ENCODE data around the gene AMFR.

The AMFR gene

DNA sequence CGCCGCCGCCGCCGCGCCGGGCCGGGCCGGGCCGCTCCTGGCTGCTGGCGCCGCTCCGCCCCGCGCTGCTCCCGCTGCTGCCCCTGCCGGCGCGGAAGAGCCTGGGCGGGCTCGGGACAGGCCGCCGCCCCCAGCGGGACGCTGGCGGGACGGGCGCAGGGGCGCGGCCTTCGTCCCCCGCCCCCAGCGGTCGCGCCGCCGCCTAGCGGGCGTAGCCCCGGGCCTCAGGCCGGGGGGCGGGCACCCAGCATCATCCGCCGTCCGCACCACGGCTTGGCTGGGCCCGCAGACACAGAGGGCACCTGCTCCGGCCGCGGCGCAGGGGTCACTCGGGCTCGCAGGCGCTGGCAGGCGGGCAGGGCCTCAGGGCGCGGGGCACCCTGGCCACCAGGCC is at the start of gene AMFR:
Gene AMFR, minus strand, starts transcription at position 107 of the 394 bp plus-strand sequence. CDS start 218 bp downstream, outside the sequence.
- peak; percentile 86 for DNase-seq (ENCODE audit: low spot score)

DNA sequence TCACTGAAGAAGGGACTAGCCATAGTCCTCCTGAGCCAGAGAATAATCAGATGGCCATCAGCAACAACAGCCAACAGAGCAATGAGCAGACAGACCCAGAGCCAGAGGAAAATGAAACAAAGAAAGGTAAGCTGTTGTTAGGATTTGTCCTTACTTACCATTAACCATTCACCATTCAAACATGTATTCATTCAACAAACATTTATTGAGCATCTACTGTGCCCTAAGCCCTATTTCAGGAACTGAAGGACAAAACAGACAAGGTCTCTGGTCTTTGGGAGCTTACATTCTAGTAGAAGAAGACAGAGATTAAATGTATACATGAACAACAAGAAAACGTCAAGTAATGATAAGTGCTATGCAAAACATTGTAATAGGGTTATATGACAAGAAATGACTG is 45.3 kb upstream of the AMFR start:
- no peak for DNase-seq (ENCODE audit: low spot score)

DNA sequence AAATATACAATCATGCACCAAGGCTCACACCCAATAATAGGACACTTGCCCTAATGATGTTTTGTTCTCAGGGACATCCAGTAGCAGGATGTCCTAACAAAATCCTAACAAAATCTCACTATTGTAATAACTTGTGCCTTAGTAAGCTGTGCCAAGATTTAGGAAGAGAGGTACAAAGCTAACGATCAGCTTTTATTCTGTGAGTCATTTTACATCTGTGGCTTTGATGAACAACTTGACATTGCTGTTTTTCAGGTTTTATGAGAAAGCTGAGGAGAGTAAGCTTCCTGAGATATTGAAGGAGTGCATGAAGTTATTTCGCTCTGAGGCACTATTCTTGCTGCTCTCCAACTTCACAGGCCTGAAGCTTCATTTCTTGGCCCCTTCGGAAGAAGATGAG is 44.9 kb upstream of the AMFR start:
- DNase-seq (ENCODE audit: low spot score) = no peak

DNA sequence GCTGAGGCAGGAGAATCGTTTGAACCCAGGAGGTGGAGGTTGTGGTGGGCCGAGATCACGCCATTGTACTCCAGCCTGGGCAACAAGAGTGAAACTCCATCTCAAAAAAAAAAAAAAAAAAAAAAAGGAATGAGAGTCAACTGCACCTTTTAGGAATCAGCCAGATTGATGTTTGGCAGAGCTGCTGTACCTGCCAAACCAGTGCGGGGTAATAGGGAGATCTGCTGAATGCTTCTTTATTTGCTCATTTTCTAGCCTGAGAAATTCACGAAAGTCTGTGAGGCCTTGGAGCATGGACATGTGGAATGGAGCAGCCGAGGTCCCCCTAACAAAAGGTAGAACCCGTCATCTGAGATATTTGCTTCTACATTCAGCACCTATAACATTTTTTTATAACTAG is 44.4 kb upstream of the AMFR start:
- no peak for DNase-seq (ENCODE audit: low spot score)

DNA sequence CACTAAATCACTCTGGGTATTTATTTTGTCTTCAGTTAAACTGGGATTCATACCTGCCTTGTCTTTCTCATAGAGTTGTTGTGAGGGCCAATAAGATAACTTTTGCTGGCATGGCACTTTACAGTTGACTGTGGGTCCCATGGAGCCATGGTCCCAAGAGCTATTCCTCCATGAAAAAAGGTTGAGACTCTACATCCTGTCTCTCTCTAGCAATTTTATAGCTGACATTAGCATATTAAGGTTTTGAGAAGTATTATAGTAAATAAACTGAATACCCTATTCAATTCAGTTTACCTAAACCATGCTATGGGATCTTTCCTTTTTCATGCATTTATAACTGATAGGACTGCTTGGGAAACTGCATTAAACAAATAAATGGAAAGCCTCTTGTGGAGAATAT is 43.5 kb upstream of the AMFR start:
- no peak for DNase-seq (ENCODE audit: low spot score)

DNA sequence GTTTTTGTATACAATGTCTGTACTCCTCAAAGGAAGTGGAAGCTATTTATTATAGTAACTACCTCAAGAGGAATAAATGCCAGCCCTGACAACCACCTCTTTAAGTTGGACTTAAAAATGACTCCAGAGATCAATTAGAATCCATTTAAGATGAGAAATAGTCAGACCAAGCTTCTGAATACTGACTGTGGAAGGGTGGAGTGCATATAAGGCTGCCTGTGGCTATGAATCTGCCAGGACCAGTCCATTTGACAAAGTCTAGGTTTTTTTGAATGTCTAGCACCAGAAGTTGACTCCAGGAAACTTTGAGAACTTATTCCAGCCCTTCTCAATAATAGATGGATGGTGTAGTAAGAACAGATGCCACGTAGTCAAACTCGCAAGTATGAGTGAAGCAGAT is 41.0 kb upstream of the AMFR start:
- DNase-seq (ENCODE audit: low spot score) = no peak

DNA sequence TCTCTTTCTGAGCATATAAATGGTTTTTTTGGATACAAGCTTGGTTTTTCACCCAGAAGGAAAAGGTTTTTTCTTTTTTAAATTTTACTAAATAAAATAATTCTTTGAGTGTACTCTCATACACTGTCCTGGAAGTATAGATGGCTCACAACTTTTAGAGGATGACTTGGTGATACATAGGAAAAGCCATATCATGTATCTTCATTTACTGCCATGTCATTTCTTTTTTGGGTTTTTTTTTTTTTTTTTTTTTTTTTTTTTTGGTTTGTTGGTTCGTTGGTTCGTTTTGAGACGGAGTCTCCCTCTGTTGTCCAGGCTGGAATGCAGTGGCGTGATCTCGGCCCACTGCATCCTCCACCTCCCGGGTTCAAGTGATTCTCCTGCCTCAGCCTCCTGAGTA is 37.8 kb upstream of the AMFR start:
- no peak for DNase-seq (ENCODE audit: low spot score)

DNA sequence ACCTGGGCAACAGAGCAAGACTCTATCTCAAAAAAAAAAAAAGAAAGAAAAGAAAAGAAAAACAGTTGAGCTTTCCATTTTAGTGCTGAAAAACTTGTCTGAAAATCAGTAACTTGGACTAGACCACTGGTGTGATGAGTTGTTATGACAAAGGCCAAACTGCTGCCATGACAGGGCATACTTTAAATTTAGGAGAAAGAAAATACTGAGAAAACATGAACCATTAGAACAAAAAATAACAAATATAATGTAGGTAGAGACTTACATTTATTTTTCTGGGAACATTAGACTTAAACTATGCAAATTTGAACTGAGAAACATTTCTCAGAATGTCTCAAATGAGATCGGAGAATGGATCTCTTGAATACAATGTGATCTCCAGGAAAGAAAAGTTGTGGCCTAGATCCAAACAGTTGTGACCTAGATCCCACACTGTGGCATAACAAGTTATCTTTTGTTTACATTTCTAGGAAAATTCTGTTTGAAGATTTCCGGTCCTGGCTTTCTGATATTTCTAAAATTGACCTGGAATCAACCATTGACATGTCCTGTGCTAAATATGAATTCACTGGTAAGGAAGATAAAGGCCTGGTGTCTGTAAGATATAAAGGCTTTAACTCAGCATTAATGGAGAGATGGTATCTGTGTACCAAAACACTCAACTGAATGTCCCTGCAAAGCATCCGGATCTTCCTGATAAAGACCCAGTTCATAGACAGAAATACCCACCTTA is 36.9 kb upstream of the AMFR start:
- no peak for DNase-seq (ENCODE audit: low spot score)

DNA sequence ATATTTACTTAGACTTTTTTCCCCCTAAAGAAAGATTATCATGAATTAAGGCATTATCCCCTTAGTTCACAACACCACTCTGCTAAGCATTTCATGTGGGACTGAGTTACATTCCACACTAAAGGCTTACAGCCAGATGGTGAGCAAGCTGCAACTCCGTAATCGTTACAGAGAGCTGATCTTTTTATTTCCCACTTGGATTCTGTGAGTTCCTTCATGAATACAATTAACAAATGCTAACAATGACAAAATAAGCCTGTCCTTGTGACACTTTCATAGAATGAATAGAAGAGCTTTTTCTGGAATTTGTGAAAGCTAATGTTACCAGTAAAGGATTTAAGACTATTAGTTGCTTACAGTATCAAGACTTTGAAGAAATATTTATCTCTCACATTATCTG is 34.8 kb upstream of the AMFR start:
- no peak for DNase-seq (ENCODE audit: low spot score)

DNA sequence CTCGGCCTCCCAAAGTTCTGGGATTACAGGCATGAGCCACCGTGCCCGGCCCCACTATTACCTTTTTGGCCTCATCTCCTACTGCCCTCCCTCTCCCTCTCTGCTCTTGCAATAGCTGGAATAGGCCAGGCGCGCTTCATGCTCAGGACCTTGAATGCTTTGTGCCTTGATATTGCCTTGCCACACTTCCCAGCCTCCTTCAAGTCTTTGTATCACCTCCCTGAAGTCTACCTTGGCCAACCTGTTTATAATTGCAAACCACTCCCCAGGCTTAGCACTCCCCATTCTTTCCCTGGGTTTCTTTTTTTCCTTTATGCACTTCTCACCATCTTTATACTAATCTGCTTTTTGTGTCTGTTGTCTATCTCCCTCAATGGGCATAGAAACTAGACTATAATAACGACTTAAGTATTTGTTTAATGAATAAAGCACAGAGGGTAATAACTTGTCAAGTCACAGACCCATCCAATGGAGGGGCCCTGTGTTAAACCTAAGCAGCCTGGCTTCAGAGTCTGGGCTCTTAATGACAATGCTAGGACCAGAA is 32.7 kb upstream of the AMFR start:
- DNase-seq (ENCODE audit: low spot score) = no peak

DNA sequence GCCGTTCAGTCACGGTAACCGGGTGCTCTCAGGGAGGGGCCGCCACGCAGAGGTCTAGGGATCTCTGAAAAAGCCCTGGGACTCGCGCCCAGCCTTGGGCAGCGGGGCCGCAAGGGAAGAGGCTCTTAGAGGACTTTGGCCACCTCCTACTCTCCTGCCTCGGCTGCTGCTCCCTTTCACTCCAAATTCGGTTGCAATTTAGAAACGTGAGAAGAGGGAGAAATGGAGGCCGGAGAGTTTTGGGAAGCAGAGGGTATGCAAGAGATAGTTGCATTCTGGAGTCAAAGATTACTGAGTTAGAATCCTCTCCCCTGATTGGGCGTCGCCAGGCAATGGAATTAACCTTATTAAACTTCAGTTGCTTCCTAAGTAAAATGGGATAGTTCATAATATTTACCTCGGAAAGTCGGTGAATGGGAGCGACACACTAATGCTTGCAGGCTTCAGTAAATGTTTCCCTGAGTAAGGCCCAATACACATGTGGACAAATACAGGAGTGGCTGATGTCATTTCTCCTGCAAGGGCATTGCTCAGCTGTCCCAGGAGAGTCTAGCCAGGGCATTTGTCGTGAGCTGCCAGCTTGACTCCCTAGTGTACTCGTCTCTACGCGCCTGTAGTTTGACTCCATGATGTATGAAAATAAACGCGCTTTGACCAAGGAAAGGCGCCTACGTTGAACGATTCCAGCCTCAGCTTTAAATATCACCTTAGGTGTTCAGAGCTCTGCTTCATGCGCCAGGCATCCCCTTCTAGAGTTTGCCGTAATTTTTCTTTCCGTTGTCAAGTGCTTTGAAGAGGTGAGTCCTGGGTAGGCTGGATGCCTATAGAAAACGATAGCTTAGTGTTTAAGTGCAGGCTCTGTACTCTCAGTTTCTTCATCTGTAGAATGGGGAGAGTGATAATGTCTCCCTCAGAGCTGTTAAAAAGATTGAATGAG is 26.7 kb upstream of the AMFR start:
- DNase-seq (ENCODE audit: low spot score) = peak; percentile 45

DNA sequence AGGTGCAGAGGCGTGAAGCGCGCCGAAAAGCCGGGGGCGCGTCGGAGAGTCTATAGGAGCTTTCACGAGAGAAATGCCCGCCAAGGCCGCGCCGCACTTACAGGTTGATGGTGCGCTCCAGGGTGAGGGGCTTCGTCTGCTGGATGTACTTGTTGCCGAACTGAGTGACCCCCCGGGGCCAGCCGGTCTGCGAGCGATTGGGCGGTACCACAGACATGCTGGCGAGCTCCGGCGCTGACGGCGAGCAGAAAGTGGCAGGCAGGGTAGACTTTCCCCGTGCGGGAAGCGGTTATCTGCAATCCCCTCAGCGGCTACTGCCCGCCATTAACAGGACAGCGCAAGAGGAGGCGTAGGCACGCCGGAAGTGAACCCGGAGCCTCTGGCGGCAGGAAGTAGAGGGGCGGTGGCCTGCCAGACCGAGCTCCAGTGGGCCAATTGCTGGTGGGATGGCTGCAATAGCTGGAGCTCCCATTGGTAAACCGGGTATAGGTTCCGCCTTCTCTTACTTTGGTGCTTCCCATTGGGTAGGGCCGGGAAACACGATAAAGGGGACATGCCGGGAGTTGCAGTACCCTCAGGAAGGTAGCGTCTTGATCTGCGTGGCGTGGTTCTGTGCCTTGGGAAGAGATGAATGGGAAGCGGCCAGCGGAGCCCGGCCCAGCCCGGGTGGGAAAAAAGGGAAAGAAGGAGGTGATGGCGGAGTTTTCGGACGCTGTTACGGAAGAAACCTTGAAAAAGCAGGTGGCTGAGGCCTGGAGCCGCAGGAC is 25.8 kb upstream of the AMFR start, which contains the start of the genes NUDT21 and OGFOD1:
Gene NUDT21, minus strand, starts transcription at position 347 of the 767 bp plus-strand sequence. Its CDS starts 130 bp downstream, at position 217.
Gene OGFOD1, plus strand, starts transcription at position 569 of the 767 bp plus-strand sequence. Its CDS starts 59 bp downstream, at position 628.
- DNase-seq (ENCODE audit: low spot score) = peak; percentile 99

DNA sequence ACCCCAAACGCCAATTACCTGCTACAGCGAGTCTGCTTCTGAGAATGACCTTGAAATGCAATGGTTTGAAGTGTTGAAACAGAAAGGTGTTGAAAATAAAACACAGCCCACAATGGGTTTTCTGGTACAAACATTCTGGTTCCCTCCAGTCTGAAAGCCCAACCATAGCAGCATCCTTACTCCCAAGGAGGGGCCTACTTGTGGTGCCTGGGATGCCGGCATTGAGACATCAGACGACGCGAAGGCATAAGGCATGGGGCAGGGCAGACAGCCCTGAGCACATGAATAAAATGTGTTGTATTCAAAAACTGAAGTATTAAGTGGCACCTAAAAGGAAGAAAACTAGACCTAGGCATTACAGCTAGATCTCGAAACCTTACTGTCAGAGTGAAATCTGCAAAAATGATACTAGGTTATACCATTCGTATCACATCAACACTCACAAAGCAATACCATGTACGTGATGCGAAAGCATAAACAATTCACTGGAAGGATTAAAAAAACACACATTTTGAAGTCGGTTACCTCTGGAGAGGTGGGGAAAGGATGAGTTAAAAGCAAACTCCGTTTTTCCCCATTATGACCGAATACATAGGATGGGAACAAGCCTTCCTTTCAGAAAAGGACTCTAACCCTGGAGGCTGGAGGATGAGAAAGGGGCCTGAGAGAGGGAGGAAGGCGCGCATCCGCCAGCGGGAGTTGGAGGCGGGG is 25.1 kb upstream of the AMFR start:
- peak; percentile 23 for DNase-seq (ENCODE audit: low spot score)

DNA sequence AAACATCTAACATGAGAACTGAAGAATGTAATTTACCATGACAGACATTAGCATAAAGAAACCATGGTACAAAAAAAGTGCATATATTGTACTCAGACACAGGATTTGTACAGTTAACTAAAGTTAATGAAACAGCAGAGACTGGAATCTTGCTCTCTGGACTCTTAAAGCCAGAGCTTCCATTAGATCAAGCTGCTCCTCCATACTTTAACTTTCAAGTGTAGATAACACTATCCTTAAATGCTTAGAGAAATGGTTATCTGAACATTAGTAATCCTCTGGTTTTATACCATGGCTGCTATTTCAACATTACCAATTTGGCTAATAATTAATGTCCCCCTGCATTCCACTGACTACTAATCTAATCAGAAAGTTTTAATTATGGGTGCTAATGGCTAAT is 22.7 kb upstream of the AMFR start:
- DNase-seq (ENCODE audit: low spot score) = no peak

DNA sequence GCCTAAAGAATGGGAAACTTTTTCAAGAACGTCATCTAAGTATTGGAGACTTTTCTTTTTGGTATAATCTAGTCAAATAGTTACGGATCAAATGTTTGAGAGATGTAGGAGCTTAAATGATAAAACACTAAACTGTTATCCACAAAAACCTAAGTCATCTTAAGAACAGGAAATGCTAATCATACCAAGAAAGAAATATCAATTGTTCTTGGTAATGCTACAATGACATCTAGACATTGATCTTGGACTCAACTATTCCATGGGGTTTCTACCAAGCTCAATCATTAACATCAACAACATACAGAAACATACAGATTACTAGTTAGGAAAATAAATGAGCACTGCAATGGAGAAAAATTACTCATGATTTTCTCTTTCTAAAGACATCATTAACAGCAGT is 21.9 kb upstream of the AMFR start:
- no peak for DNase-seq (ENCODE audit: low spot score)

DNA sequence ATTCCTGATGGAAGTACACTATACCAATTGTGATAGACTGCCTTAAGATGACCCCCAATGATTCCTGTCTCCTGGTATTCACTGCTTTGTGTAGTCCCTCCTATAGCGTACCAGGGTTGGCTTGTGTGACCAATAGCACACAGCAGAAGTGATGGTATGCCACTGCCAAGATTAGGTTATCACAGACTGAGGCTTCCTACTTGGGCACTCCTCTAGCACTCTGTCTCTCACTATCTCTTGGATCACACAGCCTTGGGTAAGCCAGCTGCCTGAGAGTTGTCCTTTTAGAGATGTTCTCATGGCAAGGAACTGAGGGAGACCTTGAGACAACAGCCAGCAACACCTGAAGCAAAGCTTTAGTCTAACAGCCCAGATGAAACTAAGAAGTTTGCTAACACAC is 12.7 kb upstream of the AMFR start:
- DNase-seq (ENCODE audit: low spot score) = no peak

DNA sequence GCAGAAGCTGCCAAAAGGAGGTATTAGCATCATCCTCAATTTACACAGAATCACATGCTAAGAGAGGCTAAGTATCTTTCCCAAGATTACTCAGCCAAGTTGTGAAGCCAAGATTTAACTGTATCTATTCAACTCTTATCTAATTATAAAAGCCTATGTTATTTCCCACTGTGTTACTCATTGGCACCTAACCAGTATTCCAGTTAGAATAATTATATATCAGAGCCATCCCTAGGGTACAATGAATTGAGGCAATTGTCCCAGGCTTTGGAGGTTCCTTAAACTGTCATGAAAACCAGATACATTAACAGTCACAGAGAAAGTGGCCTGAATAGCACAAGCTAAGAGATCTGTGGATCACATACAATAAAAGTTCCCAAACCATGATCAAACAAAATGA is 10.9 kb upstream of the AMFR start:
- no peak for DNase-seq (ENCODE audit: low spot score)

DNA sequence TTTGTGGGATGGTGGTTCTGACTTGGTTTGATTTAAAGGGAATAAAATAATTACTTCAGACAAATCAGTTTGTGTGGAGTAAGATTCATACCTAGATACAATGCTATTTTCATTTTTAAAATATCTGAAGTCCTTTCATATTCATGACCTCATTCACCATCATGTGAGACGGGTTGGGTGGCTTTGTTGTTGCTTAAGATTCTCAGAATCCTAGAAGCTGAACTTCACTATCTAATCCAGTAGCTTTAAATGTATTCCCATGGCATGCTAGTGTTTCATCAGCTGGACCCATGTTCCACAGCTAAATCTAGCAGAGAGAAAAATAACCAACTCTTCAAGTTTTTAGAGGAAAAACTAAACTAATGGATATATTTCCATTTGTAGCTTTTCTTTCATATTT is 2.7 kb upstream of the AMFR start:
- DNase-seq (ENCODE audit: low spot score) = no peak

DNA sequence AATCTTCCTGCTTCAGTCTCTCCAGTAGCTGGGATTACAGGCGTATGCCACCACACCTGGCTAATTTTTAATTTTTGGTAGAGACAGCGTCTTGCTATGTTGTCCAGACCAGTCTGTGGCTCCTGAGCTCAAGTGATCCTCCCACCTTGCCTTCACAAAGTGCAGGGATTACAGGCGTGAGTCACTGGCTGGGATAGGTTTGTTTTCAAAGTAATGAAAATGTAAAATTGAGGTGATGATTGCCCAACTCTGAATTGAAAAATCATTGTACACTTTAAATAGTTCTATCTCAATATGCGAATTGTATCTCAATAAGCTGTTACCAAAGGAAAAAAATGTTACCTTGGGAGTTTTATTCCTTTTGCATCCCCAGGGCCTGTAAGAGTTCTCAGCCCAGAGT is 1.2 kb upstream of the AMFR start:
- no peak for DNase-seq (ENCODE audit: low spot score)

DNA sequence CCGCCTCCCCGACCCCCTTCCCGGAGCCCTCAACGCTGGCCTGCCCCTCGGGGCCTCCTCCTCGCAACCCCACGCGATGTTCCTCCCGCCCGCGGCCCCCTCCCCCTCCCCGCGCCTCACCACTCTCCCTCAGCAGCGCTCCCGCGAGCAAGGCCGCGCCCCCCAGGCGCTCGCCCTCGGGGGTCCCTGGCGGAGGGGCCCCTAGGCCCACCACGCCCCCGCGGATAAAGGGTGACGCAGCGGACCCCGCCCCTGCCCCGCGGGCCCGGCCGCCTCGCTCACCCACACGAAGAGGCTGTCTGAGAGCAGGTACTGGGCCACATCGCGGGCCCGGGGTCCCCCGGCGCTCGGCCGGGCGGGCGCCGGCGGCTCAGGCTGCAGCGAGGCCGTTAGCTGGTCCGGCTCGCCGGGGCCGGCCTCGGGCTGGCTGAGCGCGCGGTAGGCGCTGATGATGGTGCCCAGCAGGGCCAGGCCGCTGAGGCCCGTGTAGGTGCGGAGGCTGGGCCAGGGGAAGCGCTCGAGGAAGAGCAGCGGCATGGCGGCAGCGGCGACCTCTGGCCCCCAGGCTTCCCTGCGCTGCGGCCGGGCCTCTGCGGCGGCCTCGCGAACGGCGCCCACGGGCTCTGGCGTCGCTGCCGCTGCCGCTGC is 430 bp downstream of the AMFR start:
- DNase-seq (ENCODE audit: low spot score) = peak; percentile 26

DNA sequence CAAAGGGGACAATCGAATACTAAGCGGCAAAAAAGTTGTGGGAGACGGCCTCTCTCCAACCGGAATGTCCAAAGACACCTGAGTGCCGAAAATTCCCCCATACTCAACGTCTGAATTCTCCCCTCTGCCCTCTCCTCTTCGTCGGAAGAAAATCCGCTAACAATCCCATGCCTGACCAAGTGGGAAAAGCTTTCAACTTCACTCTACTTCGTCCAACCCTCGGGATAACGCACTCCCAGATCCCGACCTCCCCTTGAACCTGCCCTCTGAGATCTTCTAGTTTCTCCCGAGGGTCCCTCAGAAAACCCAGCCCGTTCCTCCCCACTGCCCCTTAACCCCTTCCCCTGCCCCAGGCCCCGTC is 961 bp downstream of the AMFR start:
- DNase-seq (ENCODE audit: low spot score) = peak; percentile 14
